ENCODE measurements around the gene BANF2.

Gene BANF2

DNA sequence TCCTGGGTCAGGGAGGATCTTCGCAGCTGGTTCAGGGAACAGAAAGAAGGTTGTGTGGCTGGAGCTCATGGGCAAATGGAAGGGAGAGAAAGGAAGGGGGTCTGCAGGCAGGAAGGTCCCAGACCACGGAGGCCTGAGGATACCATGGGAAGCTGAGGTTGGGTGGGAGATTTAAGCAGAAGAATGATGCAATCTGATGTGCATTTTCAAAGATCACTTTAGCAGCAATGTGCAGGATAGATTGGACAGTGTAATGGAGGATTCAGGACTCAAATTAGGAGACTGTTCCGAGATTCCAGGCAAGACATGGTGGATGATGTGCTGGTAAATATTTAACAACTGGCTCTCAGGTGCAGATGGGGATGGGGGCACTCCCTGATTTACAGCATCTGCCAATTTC is 12.0 kb upstream of the BANF2 start:
- no peak overlapping the region for H3K9ac ChIP-seq (ENCODE audit: low read length)

DNA sequence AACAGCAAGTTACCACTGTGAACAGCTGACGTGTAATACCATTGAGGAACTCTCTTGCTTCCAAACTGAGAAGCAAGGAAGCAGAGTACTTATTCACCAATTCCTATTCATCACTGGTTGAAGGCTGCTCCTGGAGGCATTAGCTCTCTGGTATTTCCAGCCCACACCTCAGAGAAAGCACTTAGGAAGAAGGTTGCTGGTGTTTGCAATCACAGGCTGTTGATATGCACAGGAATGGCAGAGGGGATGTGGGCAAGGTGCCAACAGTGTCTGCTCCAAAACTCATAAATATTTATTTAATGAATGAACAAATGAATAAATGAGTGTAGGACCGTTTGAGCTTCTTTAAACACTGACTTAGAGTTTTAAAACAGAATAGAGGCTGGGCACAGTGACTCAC is 10.8 kb upstream of the BANF2 start:
- Histone ChIP-seq H3K27me3 (ENCODE audit: control insufficient read depth in 1 of 2, insufficient read depth in 2 of 2, low read length in 2 of 2) (no peaks in the 10 kb centered on the region), H3K4me3 (ENCODE audit: low read depth in 1 of 2, low read length in 2 of 2) (no peak overlapping the region), H3K9ac (ENCODE audit: low read length) (no peak overlapping the region), H3K9me3 (ENCODE audit: low read length) (no peaks in the 10 kb centered on the region), H3K27ac (ENCODE audit: low read depth, low read length) (no peak overlapping the region), H3K4me1 (ENCODE audit: insufficient read depth, low read length) (no peaks in the 10 kb centered on the region), H3K36me3 (ENCODE audit: insufficient read depth, low read length) (no peaks in the 10 kb centered on the region)

More for the DNA sequence above, 12.0 kb upstream of the BANF2 start:
- no peaks in the 10 kb centered on the region for H3K27me3 ChIP-seq (ENCODE audit: control insufficient read depth in 1 of 2, insufficient read depth in 2 of 2, low read length in 2 of 2)
- H3K27ac ChIP-seq (ENCODE audit: low read depth, low read length): no peak overlapping the region
- H3K4me1 ChIP-seq (ENCODE audit: insufficient read depth, low read length): peaks cover 1% of the 10 kb centered on the region
- no peaks in the 10 kb centered on the region for H3K36me3 ChIP-seq (ENCODE audit: insufficient read depth, low read length)
- H3K9me3 ChIP-seq (ENCODE audit: low read length): no peaks in the 10 kb centered on the region
- H3K4me3 ChIP-seq (ENCODE audit: low read depth in 1 of 2, low read length in 2 of 2): no peak overlapping the region

DNA sequence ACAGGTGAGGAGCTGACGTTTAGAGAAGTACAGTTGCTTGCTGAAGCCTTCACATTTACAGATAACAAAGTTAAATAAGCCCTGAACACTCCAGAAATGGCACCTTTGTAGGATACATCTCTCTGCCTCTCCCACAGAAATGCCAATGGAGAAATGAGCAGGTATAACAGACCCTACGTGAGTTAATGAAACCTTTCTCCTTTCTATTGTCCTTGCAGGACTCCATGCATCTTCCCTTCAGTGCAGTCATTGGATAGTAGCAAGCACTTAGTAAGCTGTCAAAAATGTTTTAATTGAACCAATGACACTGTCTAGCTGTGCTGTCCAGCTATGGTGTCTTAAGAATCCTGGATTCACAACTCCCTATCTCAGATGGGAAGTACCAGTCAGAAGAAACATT is 9.6 kb upstream of the BANF2 start:
- Histone ChIP-seq H3K27me3 (ENCODE audit: control insufficient read depth in 1 of 2, insufficient read depth in 2 of 2, low read length in 2 of 2) (no peaks in the 10 kb centered on the region), H3K9ac (ENCODE audit: low read length) (no peak overlapping the region), H3K4me1 (ENCODE audit: insufficient read depth, low read length) (no peaks in the 10 kb centered on the region), H3K36me3 (ENCODE audit: insufficient read depth, low read length) (no peaks in the 10 kb centered on the region), H3K9me3 (ENCODE audit: low read length) (no peaks in the 10 kb centered on the region), H3K4me3 (ENCODE audit: low read depth in 1 of 2, low read length in 2 of 2) (no peak overlapping the region), H3K27ac (ENCODE audit: low read depth, low read length) (no peak overlapping the region)

DNA sequence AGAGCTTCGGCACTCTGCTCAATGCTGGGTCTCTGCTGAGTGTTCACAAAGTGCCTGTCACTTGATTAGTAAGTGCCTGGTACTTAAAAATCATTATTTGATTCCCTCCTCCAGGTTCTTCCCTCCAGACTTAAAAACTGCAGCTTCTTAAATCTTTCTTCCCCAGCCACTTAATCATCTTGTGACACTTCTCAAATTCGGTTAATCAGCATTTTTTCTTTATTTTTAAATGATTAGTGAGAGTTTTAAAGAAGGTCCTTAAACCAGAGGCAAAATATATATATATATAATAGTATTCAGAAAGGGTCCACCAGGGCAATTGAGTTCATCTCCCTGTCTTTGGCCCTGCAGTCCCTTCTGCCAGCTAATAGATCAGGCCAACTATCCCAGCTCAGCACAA is 8.0 kb upstream of the BANF2 start:
- no peaks in the 10 kb centered on the region for H3K27me3 ChIP-seq (ENCODE audit: control insufficient read depth in 1 of 2, insufficient read depth in 2 of 2, low read length in 2 of 2)
- no peak overlapping the region for H3K27ac ChIP-seq (ENCODE audit: low read depth, low read length)
- H3K4me3 ChIP-seq (ENCODE audit: low read depth in 1 of 2, low read length in 2 of 2): no peak overlapping the region
- H3K9me3 ChIP-seq (ENCODE audit: low read length): no peaks in the 10 kb centered on the region
- H3K9ac ChIP-seq (ENCODE audit: low read length): no peak overlapping the region
- H3K36me3 ChIP-seq (ENCODE audit: insufficient read depth, low read length): no peaks in the 10 kb centered on the region
- H3K4me1 ChIP-seq (ENCODE audit: insufficient read depth, low read length): no peaks in the 10 kb centered on the region

DNA sequence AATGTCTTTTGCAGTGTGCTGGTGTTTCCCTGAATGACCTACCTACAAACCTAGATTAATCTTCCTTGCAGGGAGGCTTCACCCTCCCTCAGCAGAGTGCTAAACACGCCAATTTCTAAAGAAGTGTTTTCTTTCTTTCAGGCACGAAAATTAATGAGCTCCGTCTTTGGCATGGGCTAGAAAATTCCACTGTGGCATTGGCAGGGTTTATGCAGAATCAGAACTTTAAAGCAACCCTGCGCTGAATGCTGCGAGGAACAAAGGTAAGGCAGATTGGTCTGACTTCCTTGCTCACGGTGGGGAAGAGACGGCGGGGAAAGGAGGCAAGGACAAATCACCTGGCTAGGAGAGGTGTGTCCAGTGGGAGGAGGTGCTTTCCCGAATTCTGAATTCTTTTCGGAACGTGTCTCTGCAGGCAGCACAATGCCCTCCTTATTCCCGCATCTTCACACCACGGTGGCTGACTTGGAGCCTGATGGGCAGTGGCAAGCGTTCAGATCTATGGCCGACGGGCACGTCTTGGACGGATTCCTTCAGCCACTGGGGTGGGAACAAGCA is 6.2 kb upstream of the BANF2 start:
- H3K4me3 ChIP-seq (ENCODE audit: low read depth in 1 of 2, low read length in 2 of 2): no peak overlapping the region
- no peaks in the 10 kb centered on the region for H3K36me3 ChIP-seq (ENCODE audit: insufficient read depth, low read length)
- H3K4me1 ChIP-seq (ENCODE audit: insufficient read depth, low read length): no peaks in the 10 kb centered on the region
- no peak overlapping the region for H3K27ac ChIP-seq (ENCODE audit: low read depth, low read length)
- H3K9me3 ChIP-seq (ENCODE audit: low read length): no peaks in the 10 kb centered on the region
- H3K27me3 ChIP-seq (ENCODE audit: control insufficient read depth in 1 of 2, insufficient read depth in 2 of 2, low read length in 2 of 2): no peaks in the 10 kb centered on the region
- no peak overlapping the region for H3K9ac ChIP-seq (ENCODE audit: low read length)

DNA sequence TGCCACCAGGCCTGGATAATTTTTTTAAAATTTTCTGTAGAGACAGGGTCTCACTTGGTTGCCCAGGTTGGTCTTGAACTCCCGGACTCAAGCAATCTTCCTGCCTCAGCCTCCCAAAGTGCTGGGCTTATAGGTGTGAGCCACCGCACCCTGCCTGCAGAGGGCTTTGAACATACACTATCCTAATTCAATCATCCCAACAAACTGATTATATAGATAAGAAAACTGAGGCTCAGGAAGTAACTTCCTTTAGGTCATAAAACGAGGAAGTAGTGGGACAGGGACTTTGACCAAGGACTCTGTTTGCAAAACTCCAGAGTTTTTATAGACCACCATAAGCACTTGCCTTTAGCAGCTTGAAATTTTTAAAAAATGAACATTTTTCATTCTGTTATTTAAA is 5.0 kb upstream of the BANF2 start:
- Histone ChIP-seq H3K27me3 (ENCODE audit: control insufficient read depth in 1 of 2, insufficient read depth in 2 of 2, low read length in 2 of 2) (no peaks in the 10 kb centered on the region), H3K36me3 (ENCODE audit: insufficient read depth, low read length) (no peaks in the 10 kb centered on the region), H3K4me3 (ENCODE audit: low read depth in 1 of 2, low read length in 2 of 2) (no peak overlapping the region), H3K9me3 (ENCODE audit: low read length) (no peaks in the 10 kb centered on the region), H3K27ac (ENCODE audit: low read depth, low read length) (no peak overlapping the region), H3K4me1 (ENCODE audit: insufficient read depth, low read length) (no peaks in the 10 kb centered on the region), H3K9ac (ENCODE audit: low read length) (no peak overlapping the region)

DNA sequence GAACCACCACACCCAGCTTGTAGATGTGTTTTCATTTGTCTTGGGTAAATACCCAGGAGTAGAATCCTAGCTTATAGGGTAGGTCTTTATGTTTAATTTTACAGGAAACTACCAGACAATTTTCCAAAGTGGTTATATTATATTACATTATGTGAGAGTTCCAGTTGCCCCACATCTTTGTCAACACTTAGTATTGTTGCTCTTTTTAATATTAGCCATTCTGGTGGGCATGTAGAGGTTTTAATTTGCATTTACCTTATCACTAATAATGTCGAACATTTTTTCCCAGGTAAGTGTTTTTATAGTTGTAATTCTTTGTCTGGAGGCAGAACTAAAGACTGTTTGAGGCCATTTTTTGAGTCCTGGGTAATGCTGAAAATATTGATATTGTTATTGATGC is 3.5 kb upstream of the BANF2 start:
- Histone ChIP-seq H3K4me1 (ENCODE audit: insufficient read depth, low read length) (no peaks in the 10 kb centered on the region), H3K4me3 (ENCODE audit: low read depth in 1 of 2, low read length in 2 of 2) (no peak overlapping the region), H3K27ac (ENCODE audit: low read depth, low read length) (no peak overlapping the region), H3K36me3 (ENCODE audit: insufficient read depth, low read length) (no peaks in the 10 kb centered on the region), H3K27me3 (ENCODE audit: control insufficient read depth in 1 of 2, insufficient read depth in 2 of 2, low read length in 2 of 2) (no peaks in the 10 kb centered on the region), H3K9me3 (ENCODE audit: low read length) (no peaks in the 10 kb centered on the region), H3K9ac (ENCODE audit: low read length) (no peak overlapping the region)

DNA sequence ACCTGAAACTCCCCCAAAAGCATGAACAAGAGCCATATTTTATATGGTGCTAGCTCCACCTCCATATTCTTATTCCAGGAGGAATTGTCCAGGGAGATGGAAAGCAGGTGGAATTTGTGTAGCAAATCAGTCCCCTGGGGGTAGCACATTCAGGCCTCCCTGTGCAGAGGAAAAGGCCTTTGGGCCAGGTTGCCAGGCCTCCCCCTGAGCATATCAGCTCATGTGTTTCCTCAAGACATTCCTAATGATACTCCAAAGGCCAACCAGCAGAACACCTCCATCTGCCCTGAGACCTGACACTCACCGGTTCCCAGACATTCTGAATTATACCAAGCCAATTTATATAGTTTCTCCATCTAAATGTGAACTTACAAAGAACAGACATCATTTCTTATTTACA is 2.6 kb upstream of the BANF2 start:
- H3K27me3 ChIP-seq (ENCODE audit: control insufficient read depth in 1 of 2, insufficient read depth in 2 of 2, low read length in 2 of 2): no peaks in the 10 kb centered on the region
- no peaks in the 10 kb centered on the region for H3K4me1 ChIP-seq (ENCODE audit: insufficient read depth, low read length)
- no peak overlapping the region for H3K27ac ChIP-seq (ENCODE audit: low read depth, low read length)
- no peaks in the 10 kb centered on the region for H3K9me3 ChIP-seq (ENCODE audit: low read length)
- no peaks in the 10 kb centered on the region for H3K36me3 ChIP-seq (ENCODE audit: insufficient read depth, low read length)
- no peak overlapping the region for H3K4me3 ChIP-seq (ENCODE audit: low read depth in 1 of 2, low read length in 2 of 2)
- H3K9ac ChIP-seq (ENCODE audit: low read length): no peak overlapping the region

DNA sequence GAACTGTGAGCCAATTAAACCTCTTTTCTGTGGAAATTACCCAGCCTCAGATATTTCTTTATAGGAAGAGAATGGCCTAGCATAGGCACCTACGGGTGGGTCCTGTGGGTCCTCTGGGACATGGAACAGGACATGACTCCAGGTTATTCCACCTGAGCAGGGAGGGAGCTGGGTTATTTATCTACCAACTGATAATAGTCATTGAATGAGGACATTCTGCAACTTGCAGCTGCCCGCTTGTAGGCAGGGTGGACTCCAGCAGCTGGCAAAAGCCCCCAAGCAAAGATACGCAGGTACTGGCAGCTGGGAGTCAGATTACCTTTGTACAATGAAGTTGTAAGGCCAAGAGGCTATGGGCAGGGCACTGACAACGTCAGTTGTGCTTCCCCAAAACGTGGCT is 1.4 kb upstream of the BANF2 start:
- Histone ChIP-seq H3K4me1 (ENCODE audit: insufficient read depth, low read length) (no peaks in the 10 kb centered on the region), H3K9me3 (ENCODE audit: low read length) (no peaks in the 10 kb centered on the region)

DNA sequence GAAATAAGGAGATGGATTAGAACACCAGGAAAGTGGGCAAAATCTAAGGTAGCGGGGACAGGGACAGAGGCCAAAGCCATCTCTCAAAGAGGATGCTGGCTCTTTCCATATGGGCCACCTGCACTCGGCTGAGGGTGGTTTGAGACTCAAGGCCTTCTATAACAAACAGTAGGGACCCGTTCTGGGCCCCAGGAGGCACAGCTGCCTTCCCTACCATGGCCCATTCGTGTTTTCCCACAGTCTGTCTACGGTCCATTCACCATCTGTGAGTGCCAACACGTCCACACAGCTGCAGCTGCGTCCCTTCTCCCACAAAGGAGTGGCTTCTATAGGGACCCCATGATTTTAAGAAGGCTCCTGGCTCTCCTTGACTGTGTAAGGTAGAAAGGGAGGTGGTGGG is 871 bp downstream of the BANF2 start:
- no peaks in the 10 kb centered on the region for H3K36me3 ChIP-seq (ENCODE audit: insufficient read depth, low read length)
- no peak overlapping the region for H3K4me3 ChIP-seq (ENCODE audit: low read depth in 1 of 2, low read length in 2 of 2)
- H3K4me1 ChIP-seq (ENCODE audit: insufficient read depth, low read length): no peaks in the 10 kb centered on the region
- no peak overlapping the region for H3K27ac ChIP-seq (ENCODE audit: low read depth, low read length)
- H3K27me3 ChIP-seq (ENCODE audit: control insufficient read depth in 1 of 2, insufficient read depth in 2 of 2, low read length in 2 of 2): no peaks in the 10 kb centered on the region
- no peak overlapping the region for H3K9ac ChIP-seq (ENCODE audit: low read length)
- H3K9me3 ChIP-seq (ENCODE audit: low read length): no peaks in the 10 kb centered on the region

More for the DNA sequence above, 1.4 kb upstream of the BANF2 start:
- Histone ChIP-seq H3K9ac (ENCODE audit: low read length) (no peak overlapping the region), H3K27ac (ENCODE audit: low read depth, low read length) (no peak overlapping the region), H3K4me3 (ENCODE audit: low read depth in 1 of 2, low read length in 2 of 2) (no peak overlapping the region), H3K36me3 (ENCODE audit: insufficient read depth, low read length) (no peaks in the 10 kb centered on the region), H3K27me3 (ENCODE audit: control insufficient read depth in 1 of 2, insufficient read depth in 2 of 2, low read length in 2 of 2) (no peaks in the 10 kb centered on the region)

DNA sequence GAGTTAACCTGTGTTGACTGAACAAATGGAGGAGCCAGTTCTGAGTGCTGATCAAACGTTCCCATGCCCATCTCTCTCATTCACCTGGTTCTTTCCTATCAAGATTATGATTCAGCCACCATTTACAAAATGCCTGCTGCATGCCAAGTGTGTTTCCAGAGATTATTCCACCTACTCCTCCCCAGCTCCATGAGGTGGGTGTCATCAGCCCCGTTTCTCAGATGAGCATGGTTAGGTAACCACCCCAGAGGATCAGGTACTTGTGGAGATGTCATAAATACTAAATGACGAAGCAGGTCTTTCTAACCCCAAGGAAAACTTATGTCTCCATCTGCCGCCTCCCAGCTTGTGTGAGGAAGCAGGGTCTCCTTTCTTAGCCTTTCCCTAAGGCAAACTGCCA is 2.1 kb downstream of the BANF2 start:
- no peak overlapping the region for H3K27ac ChIP-seq (ENCODE audit: low read depth, low read length)
- H3K4me3 ChIP-seq (ENCODE audit: low read depth in 1 of 2, low read length in 2 of 2): no peak overlapping the region

DNA sequence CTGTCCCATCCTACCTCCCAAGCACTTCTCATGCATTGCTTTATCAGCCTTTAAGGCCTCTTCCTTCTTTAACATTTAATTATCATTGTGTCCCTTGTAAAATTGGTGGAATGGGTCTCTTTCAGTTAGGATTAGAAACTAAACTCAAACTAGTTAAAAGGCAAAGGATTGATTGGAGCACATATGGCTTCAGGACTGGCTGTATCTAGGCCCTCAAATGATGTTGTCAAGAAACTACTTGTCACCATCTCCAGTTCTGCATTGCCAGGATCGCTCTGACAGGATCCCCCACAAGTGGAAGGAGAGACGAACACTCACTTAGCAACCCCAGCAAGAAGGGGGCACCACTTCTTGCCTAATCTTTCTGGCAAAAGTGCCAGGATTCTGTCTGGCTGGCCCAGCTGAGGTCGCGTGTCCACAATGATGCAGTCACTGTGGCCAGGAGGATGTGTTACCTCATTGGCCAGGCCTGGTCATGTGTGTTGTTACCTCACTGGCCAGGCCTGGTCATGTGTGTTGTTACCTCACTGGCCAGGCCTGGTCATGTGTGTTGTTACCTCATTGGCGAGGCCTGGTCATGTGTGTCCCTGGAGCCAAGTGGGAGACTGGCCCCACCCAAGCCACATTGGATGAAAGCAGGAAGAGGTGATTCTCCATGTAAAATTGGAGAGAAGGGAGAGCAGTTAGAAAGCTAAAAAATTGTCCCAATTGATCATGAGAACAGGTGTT is 5.0 kb downstream of the BANF2 start:
- no peaks in the 10 kb centered on the region for H3K36me3 ChIP-seq (ENCODE audit: insufficient read depth, low read length)
- no peak overlapping the region for H3K4me3 ChIP-seq (ENCODE audit: low read depth in 1 of 2, low read length in 2 of 2)
- no peaks in the 10 kb centered on the region for H3K9me3 ChIP-seq (ENCODE audit: low read length)
- H3K9ac ChIP-seq (ENCODE audit: low read length): no peak overlapping the region
- no peaks in the 10 kb centered on the region for H3K27me3 ChIP-seq (ENCODE audit: control insufficient read depth in 1 of 2, insufficient read depth in 2 of 2, low read length in 2 of 2)
- H3K27ac ChIP-seq (ENCODE audit: low read depth, low read length): no peak overlapping the region
- no peaks in the 10 kb centered on the region for H3K4me1 ChIP-seq (ENCODE audit: insufficient read depth, low read length)

More for the DNA sequence above, 2.1 kb downstream of the BANF2 start:
- H3K36me3 ChIP-seq (ENCODE audit: insufficient read depth, low read length): no peaks in the 10 kb centered on the region
- H3K4me1 ChIP-seq (ENCODE audit: insufficient read depth, low read length): no peaks in the 10 kb centered on the region
- H3K27me3 ChIP-seq (ENCODE audit: control insufficient read depth in 1 of 2, insufficient read depth in 2 of 2, low read length in 2 of 2): no peaks in the 10 kb centered on the region
- H3K9me3 ChIP-seq (ENCODE audit: low read length): no peaks in the 10 kb centered on the region
- H3K9ac ChIP-seq (ENCODE audit: low read length): no peak overlapping the region

Data from muscle layer of colon (tissue), 2 donors.